ELF-1 (cell line): ENCODE measurements around the gene MICALL2.
"Not testable (repeated sequence)": the region's sequence is repeated elsewhere in the genome, so short reads cannot be mapped to it uniquely, and the experiment has no call there.

Source experiments
- DNase-seq: peaks from one replicate; pipeline ENCODE4 v3.0.0-alpha.2; 2016; ENCODE audit warnings: low read depth, low spot score

The MICALL2 gene

DNA sequence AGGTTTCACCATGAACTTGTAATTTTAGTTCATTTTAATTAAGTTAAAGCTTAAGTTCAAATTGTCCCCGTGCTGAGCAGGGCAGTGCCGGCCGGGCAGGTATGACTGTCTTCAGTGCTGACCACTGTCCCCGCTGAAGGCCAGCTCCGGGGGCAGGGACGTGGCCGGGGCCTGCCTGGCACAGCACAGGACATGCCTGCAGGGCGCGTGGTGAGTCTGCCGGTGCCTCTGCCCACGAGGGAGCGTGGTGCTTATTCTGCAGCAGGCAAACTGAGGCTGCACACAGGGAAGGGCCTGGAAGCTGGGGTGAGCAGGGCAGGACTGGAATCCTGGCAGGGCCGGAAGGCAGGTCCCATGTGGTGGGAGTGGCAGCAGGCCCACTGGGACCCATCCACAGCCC is 9.8 kb downstream of the MICALL2 start:
- DNase-seq: no peak

DNA sequence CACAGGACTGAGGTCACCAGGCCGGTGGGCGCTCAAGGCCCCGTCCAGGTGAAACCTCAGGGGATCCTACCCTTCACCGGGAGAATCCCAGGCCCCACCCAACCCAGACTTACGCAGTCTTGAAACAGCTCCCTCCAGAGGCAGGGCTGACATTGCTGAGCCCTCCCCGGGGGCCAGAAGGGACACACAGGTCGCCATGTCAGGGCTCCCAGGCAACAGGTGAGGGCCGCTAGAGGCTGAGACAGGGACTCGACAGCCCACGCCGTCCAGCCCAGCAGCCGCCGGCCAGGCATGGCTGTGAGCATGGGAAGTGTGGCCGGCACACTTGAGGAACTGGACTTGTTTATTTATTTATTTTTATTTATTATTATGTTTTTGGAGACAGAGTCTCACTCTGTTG is 10.3 kb downstream of the MICALL2 start:
- DNase-seq: no peak

DNA sequence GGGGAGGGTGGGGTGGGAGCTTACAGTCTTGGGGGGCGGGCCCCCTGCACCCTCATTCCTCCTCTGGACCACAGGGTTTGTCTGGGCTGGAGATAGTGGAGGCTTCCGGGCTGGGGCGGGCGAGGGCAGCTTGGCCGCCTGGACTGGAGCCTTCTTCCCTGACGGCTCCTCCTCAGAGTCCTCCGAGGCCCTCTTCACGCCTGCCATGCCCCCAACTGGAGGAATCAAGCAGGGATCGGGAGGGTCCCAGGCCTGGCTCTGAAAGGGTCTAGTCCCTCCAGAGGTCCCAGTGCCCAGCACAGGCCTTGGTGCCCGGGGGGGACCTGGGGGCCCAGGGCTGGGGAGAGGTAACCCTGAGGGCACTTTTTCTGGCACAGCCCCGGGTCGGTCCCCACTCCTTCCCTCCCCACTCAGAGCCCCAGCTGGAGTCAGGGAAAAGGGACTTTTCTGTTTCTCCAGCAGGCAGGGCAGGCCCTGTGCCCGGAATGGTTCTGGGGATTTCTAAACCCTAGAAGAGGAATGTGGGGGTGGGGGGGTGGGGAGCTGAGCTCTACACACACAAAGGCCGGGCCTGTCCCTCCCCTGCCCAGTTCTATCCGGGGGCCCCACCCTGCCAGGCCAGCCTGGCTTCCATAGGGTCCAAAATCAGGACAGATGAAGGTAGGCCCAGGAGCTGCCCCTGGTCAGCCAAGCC is 11.6 kb downstream of the MICALL2 start:
- no peak for DNase-seq

DNA sequence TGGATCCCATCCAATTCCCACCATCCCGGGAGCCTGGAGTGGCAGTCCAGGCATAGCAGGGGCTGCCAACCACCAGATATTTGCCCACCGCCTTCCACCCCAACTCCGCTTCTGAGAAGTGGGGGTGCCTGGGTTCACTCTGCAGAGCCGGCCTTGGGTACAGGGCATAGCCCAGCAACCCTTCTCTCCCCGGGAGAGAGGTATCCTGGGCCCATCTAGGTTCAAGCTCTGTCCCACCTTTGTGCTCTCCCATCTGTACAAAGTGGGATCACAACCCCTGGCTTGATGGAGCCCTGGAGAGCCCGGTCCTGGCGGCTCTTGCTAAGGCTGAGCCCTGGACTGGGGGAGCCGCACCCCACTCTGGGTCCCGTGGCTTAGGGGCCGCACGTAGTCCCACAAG is 12.2 kb downstream of the MICALL2 start:
- DNase-seq: no peak

DNA sequence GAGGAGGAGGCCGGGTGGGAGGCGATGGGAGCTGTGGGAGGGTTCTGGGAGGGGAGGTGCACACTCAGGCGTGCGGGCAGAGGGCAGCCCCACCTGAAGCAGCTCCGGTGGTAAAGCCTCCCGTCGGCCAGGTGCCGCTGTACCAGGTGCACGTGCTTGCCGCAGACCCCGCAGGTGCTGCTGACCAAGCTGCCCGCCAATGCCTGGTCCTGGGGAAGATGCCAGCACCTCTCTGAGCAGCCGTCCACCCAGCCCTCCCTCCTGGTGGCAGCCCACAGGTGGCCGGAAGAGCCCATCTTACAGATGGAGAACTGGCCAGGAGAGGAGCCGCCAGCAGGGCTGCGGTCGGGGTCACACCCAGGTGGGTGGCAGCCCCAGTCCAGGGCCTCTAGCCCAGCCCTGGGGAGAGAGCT is 12.6 kb downstream of the MICALL2 start:
- DNase-seq: no peak

DNA sequence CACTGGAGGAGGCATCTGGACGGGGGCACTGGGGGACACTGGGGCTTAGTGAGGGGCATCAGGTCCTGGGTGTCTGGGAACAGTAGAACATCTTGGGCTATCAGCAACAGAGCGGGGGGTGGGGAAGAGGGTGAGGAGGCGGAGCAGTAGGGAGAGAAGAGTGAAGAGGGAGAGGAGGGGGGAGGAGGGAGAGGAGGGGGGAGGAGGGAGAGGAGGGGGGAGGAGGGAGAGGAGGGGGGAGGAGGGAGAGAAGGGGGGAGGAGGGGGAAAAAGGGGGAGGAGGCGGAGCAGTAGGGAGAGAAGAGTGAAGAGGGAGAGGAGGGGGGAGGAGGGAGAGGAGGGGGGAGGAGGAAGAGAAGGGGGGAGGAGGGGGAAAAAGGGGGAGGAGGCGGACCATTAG is 13.2 kb downstream of the MICALL2 start:
- not testable (repeated sequence) for DNase-seq

DNA sequence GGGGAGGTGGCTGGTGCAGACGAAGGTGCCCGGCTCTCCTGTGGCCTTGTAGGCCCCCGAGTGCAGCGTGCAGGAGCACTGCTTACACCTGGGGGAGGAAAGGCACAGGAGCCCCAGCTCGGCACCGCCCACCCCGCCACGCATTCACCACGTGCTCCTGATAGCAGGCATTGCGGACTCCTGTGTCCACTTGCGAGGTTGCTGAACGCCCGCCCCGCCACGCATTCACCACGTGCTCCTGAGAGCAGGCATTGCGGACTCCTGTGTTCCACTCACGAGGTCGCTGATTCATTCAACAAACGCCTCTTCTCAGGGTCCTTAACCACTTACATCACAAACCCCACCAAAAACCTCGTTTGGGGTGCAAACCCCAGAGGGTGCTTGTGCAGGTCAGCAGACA is 13.9 kb downstream of the MICALL2 start:
- no peak for DNase-seq

DNA sequence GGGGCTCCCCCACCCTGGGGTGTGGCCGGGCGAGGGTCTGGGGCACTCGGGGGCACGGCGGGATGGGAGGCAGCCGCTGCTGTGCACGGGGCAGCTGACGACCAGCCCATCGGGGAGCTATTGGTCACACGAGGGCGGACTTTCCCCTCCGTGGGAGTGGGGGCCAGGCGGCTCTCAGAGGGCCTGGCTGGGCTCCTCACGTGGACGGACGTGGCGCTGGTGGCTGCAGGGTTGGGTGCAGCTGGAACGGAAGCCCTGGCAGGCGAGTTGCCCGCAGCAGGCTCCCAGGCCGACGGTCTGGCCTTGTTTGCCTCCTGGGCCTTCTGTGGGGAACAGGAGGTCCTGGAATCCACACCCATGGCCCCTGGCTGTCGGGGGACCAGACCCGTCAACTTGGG is 14.3 kb downstream of the MICALL2 start:
- DNase-seq: no peak

DNA sequence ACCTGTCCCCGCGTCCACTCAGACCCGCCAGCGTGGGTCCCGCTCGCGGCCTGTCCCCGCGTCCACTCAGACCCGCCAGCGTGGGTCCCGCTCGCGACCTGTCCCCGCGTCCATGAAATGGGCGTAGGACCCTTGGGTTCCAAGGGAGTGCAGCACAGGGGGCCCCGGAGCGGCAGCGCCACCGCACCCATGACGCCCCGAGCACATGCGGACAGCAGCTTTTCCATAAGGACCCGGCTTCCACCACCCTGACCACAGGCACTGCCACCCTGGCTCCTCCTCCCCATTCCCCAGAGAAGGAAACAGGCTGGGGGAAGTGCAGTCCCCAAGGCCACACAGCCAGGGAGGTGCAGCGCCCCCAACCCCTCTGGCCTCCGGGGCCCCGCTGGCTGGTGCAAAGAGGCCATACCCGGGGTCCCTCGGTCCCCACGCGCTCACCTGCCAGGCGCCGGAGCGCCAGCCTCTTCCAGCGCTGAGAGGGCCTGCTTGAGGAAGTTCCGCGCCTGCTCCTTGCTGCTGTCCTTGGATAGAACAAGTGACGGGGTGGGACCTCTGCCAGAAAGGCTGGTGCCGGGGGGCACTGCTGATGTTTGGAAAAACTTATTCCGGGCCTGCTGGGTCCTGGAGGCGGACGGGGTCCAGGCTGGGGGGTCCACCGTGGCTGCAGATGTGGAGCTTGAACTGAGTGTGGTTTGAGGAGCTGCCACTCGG is 14.9 kb downstream of the MICALL2 start:
- DNase-seq: no peak

DNA sequence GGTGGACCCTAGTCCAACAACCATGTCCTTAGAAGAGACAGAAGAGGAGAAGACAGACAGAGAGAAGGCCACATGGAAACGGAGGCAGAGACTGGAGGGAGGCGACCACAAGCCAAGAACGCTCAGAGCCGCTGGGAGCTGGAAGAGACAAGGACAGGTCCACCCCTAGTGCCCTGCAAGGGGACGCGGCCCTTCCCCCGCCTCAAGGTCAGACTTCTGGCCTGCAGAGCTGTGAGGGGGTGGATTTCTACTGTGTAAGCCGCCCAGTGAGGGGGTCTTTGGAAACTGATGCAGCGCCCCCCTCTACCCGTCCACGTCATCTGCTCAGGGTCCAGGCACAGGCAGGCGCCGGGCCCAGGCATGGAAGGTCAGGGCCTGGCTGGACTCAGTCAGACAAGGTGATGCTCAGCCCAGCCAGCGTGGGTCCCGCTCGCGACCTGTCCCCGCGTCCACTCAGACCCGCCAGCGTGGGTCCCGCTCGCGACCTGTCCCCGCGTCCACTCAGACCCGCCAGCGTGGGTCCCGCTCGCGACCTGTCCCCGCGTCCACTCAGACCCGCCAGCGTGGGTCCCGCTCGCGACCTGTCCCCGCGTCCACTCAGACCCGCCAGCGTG is 15.6 kb downstream of the MICALL2 start:
- DNase-seq: not testable (repeated sequence)

DNA sequence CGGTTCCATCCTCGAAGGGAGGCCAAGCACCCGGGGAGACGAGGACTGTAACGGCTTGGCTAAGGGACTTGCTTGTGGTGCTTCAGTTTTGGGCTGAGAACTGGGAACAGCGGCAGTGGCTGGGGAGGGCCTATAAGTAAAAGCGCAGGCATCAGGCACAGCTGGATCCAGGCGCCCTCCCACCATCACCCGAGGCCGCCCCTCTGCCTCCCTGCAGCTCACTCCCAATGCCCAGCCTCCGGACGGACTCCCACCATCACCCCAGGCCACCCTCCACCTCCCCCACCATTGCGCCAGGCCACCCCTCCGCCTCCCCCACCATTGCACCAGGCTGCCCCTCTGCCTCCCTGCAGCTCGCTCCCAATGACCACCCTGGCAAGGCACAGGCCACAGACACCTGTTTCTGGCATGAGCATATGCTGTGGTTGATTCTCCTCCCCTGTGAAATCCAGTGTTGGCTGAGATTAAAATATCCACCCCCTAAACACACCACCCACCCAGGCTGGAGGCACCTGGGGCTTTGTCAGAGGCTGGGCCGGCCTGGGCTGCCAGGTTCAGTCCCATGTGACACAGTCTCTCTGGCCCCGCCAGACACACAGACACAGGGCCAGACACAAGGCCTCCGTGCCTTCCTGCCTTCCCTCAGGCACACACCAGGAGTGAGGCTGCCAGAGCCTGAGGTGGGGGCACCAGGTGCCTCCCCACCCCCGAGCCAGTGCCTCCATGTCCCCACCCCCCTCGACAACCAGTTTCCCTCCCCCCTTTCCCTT is 16.7 kb downstream of the MICALL2 start:
- no peak for DNase-seq

- no peak for DNase-seq
Measured at GRCh38 chr7:1441615-1442354, 17.5 kb downstream of the MICALL2 start.

- DNase-seq: no peak
Measured at GRCh38 chr7:1440620-1441019, 18.6 kb downstream of the MICALL2 start.

DNA sequence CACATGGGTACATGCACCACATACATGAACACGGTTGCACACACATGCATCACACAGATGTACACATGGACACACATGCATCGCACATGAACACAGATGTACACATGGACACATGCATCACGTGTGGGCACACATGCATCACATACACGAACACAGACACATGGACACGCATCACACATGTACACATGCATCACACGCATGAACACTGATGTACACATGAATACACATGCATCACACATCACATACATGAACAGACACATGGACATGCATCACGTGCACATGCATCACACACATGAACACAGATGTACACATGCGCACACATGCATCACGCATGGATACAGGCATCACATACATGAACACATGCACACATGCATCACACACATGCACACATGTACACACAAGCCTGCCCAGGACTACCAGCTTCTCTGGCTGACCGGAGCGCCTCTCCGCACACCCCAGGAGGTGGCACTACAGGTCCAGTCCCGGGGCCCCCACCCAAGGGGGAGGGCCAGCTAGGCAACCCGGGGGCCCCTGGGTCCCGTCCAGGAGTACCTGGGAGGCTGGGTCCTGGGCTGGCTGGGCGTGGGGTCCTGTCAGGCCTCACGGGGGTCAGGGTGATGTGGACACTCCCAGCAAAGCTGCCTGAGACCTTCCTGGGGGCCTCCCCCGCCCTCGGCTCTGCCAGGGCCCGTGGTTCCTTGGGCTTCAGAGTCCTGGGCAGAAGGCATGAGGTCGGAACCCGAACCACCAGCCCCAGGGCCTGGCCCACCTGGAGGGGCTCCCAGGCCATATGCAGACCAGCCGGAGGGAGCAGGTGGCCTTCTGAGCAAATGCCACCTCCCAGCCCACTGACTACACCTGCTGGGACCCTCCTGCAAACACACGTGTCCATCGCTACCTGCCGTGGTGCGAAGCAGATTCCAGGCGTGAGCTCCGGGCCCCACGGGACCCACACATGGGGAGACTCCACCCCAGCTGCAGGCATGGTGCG is 19.6 kb downstream of the MICALL2 start:
- DNase-seq: no peak

DNA sequence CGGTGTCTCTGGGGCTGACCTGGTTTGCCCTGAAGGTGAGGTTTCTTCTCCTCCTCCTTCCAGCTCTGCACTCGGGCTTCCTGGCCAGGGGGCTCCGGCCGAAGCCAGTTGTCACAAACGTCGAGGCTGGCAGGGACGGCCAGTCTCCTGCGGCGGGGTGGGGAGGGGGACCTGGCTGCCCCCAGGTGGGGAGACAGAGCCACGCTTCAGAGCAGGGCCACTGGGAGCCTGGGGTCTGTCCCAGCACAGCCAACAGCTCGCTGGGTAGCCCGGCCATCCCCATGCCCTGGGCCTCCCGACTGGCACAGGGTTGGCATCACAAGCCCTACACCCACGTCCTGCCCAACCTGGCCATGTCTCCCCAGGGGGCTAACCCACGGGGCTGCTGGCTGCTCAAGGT is 20.4 kb downstream of the MICALL2 start:
- DNase-seq: no peak

DNA sequence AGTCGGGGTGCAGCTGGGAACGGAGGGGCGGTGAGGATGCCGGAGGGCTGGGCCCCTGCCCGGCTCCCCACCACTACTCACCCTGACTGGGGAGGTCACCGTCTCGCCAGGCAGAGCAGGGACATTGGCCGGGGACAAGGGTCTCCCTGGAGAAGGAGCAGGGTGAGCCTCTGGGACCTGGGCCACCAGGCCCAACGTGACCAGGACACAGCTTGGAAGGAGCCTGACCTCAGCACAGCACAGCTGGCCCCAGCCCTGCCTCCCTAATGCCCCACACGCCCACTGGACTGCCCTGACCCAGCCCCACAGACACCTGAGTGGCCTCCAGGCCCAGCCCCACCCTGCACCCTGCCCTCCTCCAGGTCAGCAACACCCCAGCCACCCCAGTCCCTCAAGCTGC is 21.1 kb downstream of the MICALL2 start:
- DNase-seq: no peak

- no peak for DNase-seq
Measured at GRCh38 chr7:1437155-1437880, 22.0 kb downstream of the MICALL2 start.

DNA sequence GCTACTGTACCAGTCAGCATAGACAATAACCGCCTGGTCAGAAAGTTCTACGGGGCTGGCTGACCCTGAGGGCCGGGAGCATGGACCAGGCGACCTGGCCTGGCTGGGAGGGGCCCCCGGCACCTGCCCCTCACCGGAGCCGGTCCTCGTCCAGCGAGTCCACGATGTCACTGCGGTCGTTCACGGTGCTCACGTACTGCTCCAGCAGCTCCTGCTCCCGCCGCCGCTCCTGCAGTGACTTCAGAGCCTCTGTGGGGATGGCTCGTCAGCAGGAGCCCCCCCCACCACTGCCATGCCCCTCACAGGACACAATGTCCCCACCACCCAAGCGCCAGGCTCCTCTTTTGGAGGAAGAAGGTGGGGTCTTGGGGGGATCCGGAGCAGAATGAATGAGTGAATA is 22.7 kb downstream of the MICALL2 start:
- DNase-seq: no peak

DNA sequence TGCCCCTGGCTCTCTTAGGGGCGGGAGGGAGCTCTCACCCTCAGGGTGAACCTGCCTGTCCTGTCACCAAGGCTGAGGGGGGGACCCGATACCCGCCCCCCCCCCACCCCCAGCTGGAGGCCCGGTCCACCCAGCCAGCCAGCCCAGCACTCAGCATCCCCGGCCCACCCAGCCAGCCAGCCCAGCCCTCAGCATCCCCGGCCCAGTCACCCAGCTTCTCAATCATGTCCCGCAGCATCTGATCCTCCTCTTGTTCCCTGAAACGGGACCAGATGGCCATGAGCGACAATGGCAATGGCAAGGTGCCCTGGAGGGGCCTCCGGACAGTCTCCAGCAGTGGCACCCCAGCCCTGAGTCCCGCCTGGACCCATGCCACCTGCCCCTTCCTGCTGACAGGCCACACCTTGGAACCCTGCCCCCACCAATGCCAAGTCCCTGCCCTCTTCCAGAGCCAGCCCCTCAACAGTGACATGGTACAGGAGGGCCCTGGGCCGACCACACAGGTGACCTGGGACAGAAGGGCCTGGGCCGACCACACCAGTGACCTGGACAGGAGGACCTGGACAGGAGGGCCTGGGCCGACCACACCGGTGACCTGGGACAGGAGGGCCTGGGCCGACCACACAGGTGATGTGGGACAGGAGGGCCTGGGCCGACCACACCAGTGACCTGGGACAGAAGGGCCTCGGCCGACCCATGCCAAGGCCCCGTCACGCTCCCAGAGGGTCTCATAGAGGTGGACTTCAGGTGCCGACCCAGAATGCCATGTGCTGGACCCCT is 24.2 kb downstream of the MICALL2 start:
- DNase-seq: no peak
